Measurements from ENCODE around the gene FBN1.

Gene FBN1

DNA sequence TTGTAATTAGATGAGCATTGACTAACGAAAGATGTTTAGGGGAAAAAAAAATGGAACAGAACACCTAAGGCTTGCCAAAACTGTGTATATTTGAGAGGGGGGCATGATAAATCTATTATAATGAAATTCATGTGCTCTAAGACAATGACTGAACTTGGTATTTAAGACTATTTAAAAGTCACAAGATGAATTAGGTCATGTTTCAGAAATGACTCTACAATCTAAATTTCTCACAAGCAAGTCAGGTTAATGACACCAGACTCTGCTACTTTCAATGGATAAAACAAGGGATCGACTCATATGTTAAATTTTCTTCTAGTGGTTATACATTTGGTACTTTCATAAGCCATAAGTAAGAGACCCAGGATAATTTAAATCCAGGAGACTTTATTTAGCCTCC is 235.9 kb downstream of the FBN1 start:
- DNase-seq (ENCODE audit: low spot score), result no peak
- H3K27ac Mint-ChIP-seq, result no peak overlapping the region
- no peaks in the 10 kb centered on the region for H3K9me3 Mint-ChIP-seq
- no peak overlapping the region for H3K4me3 Mint-ChIP-seq
- H3K27me3 Mint-ChIP-seq (ENCODE audit: low read depth), result no peaks in the 10 kb centered on the region
- H3K4me1 Mint-ChIP-seq (ENCODE audit: low read depth), result no peaks in the 10 kb centered on the region
- no peaks in the 10 kb centered on the region for H3K36me3 Mint-ChIP-seq (ENCODE audit: low read depth)

DNA sequence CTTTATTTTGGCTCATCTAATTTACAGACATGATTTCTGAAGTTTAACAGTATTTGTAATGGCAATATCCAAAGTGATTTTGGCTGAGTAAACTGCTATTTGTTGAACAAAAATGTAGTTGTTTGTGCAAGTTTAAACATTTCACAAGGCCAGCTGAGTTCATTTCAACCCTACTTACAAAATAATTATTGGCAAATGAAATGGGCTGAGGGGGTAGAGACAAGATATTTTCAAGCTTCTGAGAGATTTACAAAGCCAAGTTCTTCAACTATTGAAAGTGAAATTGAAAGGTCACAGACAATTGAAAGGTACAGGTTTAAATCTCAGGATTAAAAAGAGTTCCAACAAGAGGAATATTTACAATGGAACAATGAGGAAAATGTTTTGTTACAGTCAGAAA is 237.2 kb downstream of the FBN1 start:
- no peaks in the 10 kb centered on the region for H3K9me3 Mint-ChIP-seq
- no peak overlapping the region for H3K4me3 Mint-ChIP-seq
- H3K27me3 Mint-ChIP-seq (ENCODE audit: low read depth), result no peaks in the 10 kb centered on the region
- no peak overlapping the region for H3K27ac Mint-ChIP-seq
- no peak for DNase-seq (ENCODE audit: low spot score)
- H3K36me3 Mint-ChIP-seq (ENCODE audit: low read depth), result no peaks in the 10 kb centered on the region
- H3K4me1 Mint-ChIP-seq (ENCODE audit: low read depth), result no peaks in the 10 kb centered on the region

DNA sequence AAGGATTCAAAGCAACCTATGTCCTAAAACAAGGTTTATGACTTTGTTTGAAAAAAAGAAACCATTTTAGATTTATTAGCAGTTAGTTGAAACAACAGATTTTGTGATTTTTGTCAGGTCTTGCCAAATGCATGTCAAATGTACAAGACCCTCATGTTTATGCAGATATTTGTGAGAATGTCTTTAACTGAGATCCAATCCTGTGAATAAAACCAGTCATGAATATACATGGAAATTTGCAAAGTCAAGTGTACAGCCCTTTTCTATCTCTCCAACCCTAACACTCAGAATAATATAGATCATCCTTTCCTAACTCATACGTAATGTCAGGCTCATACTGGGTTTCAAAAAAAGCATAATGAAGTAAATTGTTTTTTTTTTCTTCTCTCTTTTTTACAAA is 237.9 kb downstream of the FBN1 start:
- no peak overlapping the region for H3K4me3 Mint-ChIP-seq
- no peaks in the 10 kb centered on the region for H3K27me3 Mint-ChIP-seq (ENCODE audit: low read depth)
- no peak for DNase-seq (ENCODE audit: low spot score)
- H3K27ac Mint-ChIP-seq, result no peak overlapping the region
- H3K4me1 Mint-ChIP-seq (ENCODE audit: low read depth), result no peaks in the 10 kb centered on the region
- H3K9me3 Mint-ChIP-seq, result no peaks in the 10 kb centered on the region
- no peaks in the 10 kb centered on the region for H3K36me3 Mint-ChIP-seq (ENCODE audit: low read depth)

DNA sequence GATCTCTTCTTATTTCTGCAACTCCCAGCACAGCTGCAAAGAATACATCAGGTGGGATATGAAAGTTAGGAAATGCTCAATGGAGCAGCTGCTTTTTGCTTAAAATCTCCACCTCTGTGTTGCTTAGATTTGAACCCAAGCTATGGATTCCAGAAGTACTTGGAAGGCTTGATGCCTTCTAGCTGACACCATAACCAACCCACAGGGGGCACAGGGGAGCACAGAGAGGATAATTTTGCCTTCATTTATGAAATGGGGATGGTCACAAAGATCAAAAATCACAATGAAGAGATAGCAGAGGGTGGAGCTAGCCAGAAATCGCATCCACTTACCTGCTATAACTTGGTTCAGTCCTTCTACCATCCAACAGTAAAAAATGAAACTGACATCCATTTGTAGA is 238.6 kb downstream of the FBN1 start:
- DNase-seq (ENCODE audit: low spot score), result no peak
- Mint-ChIP-seq H3K9me3 (no peaks in the 10 kb centered on the region), H3K4me1 (ENCODE audit: low read depth) (no peaks in the 10 kb centered on the region), H3K27ac (no peak overlapping the region), H3K27me3 (ENCODE audit: low read depth) (no peaks in the 10 kb centered on the region), H3K36me3 (ENCODE audit: low read depth) (no peaks in the 10 kb centered on the region), H3K4me3 (no peak overlapping the region)

DNA sequence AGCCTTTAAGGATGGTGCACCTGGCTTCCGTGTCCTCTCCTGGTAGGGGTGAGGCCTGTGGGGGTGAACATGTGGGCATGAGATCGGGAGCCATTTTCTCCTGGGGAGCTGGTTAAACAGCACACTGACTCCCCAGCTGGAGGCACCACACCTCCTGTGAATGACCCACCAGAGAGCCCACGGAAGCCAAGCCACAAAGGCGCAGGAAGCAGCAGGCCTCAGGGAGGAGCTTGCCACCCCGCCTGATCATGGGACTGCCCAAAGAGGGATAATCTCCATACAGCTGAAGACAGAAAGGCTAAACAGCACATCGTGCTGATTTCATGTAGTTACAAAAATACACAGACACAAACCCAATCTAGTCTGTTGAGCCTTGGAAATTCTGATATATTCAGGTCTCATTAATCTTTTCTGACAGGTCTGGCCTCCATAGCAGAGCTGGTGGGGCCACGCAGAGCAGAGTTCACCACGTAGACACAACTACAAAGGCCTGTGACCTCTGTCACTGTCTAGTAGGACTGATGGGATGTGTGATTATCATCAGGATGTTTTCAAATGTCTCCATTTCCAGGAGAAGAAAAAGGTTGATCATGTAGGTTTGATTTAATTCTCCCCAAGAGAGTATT is 239.1 kb downstream of the FBN1 start:
- no peaks in the 10 kb centered on the region for H3K36me3 Mint-ChIP-seq (ENCODE audit: low read depth)
- H3K27ac Mint-ChIP-seq, result no peak overlapping the region
- no peaks in the 10 kb centered on the region for H3K27me3 Mint-ChIP-seq (ENCODE audit: low read depth)
- H3K4me1 Mint-ChIP-seq (ENCODE audit: low read depth), result no peaks in the 10 kb centered on the region
- no peaks in the 10 kb centered on the region for H3K9me3 Mint-ChIP-seq
- DNase-seq (ENCODE audit: low spot score), result no peak
- H3K4me3 Mint-ChIP-seq, result no peak overlapping the region

DNA sequence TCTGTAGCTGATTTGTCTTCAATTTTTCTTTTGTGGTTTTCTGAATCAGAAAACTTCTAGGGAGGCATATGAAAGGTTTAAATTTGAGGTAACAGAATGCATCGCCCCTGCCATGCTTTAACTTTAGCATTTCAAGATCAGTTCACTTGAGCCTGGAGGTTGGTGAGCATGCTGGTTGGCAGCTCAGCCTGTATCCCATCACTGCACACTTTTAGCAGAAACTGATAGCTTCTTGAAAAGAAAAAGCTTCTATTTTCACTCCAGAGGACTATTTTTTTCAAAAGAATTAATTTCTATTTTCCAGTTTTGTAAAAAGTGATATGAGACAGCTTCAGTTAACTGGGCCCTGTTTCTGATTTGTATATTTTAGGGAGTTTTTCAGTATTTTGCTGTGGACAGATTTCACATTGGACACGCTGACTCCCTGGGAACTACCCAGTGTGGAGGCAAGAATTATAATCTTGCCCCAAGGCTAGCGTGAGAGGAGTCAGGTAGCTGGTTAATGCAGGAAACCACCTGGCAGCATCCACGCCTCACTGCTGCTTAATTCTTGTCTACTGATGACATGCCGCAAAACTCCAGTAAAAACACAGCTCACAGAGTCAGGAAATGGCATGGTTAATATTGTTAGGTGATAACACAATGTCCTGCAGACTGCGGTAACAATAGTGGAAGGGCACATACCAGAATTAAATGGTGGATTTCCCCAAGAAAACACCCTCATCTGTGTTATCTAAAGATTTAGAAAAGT is 242.9 kb downstream of the FBN1 start:
- Mint-ChIP-seq H3K27ac (no peak overlapping the region), H3K36me3 (ENCODE audit: low read depth) (no peaks in the 10 kb centered on the region), H3K27me3 (ENCODE audit: low read depth) (no peaks in the 10 kb centered on the region), H3K4me3 (no peak overlapping the region), H3K9me3 (no peaks in the 10 kb centered on the region), H3K4me1 (ENCODE audit: low read depth) (no peaks in the 10 kb centered on the region)
- no peak for DNase-seq (ENCODE audit: low spot score)

DNA sequence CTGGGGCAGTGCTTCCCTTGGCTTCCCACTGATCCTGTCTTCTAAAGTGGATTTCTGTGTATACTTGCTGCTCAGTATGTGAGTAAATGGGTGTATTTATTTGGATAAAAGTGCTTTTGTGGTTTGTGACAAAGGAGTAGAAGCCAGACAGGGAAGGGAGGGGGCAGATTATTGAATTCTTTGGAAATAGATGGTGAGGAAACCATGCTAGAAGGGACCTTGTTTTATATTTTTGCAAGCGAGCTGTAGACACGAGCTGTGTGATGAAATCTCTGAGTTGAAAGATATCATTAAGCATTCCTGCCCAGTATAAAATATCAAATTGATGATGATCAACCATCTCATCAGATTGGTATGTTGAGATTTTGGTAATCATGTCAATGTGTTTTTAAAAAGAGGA is 245.4 kb downstream of the FBN1 start:
- H3K27me3 Mint-ChIP-seq (ENCODE audit: low read depth), result no peaks in the 10 kb centered on the region
- H3K4me1 Mint-ChIP-seq (ENCODE audit: low read depth), result no peaks in the 10 kb centered on the region
- no peak overlapping the region for H3K4me3 Mint-ChIP-seq
- H3K36me3 Mint-ChIP-seq (ENCODE audit: low read depth), result no peaks in the 10 kb centered on the region
- H3K27ac Mint-ChIP-seq, result no peak overlapping the region
- no peak for DNase-seq (ENCODE audit: low spot score)
- no peaks in the 10 kb centered on the region for H3K9me3 Mint-ChIP-seq

DNA sequence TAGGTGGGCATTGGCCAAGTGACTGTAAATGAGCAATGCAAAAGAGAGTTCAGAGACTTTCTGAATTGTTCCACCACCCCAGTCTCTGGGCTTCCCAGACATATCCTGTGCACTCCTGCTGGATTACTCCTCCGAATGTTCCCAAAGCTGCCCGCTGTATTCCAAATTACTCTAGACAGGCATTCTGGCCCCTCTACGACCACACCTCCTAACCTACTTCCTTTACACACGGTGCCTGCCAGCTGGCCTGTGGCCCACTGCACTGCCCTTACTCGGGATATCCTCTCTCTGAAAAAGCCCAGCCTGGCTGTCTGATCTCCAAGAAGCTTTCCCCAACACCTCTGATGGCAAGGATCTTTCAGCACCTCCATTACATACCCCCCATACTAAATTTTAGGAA is 247.7 kb downstream of the FBN1 start:
- H3K9me3 Mint-ChIP-seq, result no peaks in the 10 kb centered on the region

DNA sequence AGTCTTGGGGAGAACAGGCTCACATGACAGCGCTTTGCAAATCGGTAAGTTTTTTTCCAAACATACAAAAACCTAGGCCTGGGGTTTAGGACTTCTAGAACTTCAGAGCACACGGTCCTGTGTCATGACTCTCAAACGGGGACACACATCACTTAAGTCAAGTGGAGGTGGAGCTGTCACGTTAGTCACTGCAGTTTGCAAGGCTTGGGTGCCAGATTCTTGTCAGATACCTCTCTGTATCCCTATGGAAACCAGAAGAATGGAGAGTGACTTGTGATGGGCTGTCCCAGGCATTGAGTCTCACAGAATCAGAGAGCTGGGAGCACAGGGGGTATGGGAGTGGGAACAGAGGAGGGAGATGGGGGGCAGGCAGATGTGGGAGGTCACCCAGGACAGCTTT is 249.5 kb downstream of the FBN1 start:
- no peak overlapping the region for H3K4me3 Mint-ChIP-seq
- no peaks in the 10 kb centered on the region for H3K27me3 Mint-ChIP-seq (ENCODE audit: low read depth)
- H3K9me3 Mint-ChIP-seq, result no peaks in the 10 kb centered on the region
- H3K27ac Mint-ChIP-seq, result no peak overlapping the region
- no peak for DNase-seq (ENCODE audit: low spot score)
- H3K4me1 Mint-ChIP-seq (ENCODE audit: low read depth), result no peaks in the 10 kb centered on the region
- H3K36me3 Mint-ChIP-seq (ENCODE audit: low read depth), result no peaks in the 10 kb centered on the region

More for the DNA sequence above, 247.7 kb downstream of the FBN1 start:
- DNase-seq (ENCODE audit: low spot score), result no peak
- H3K4me3 Mint-ChIP-seq, result no peak overlapping the region
- H3K27me3 Mint-ChIP-seq (ENCODE audit: low read depth), result no peaks in the 10 kb centered on the region
- no peaks in the 10 kb centered on the region for H3K36me3 Mint-ChIP-seq (ENCODE audit: low read depth)
- H3K27ac Mint-ChIP-seq, result no peak overlapping the region
- H3K4me1 Mint-ChIP-seq (ENCODE audit: low read depth), result no peaks in the 10 kb centered on the region

DNA sequence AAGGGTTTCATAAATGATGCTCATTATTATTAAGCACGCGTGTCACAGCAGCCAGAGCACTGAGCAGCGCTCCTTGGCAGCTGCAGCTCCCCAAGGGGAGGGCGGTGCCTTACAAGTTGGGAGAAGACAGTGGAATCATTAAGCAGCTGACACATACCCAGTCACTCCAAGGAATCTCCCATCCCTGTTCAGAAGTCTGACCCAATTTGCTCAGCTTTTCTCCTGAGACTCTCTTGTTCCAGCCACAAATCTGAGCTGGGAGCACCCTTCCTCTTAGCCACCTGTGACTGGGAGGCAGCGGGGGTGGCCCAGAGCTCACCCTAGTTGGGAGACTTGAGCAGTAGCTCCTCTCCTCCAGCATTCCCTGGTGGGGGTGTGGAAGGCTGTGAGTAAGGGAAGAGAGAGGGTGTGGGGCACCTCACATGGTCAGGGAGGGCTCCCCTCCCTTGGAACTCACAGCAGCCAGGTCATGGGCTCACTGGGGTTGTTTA is 249.9 kb downstream of the FBN1 start:
- no peaks in the 10 kb centered on the region for H3K36me3 Mint-ChIP-seq (ENCODE audit: low read depth)
- DNase-seq (ENCODE audit: low spot score), result no peak
- no peaks in the 10 kb centered on the region for H3K27me3 Mint-ChIP-seq (ENCODE audit: low read depth)
- no peaks in the 10 kb centered on the region for H3K9me3 Mint-ChIP-seq
- no peak overlapping the region for H3K4me3 Mint-ChIP-seq
- no peak overlapping the region for H3K27ac Mint-ChIP-seq
- H3K4me1 Mint-ChIP-seq (ENCODE audit: low read depth), result no peaks in the 10 kb centered on the region

DNA sequence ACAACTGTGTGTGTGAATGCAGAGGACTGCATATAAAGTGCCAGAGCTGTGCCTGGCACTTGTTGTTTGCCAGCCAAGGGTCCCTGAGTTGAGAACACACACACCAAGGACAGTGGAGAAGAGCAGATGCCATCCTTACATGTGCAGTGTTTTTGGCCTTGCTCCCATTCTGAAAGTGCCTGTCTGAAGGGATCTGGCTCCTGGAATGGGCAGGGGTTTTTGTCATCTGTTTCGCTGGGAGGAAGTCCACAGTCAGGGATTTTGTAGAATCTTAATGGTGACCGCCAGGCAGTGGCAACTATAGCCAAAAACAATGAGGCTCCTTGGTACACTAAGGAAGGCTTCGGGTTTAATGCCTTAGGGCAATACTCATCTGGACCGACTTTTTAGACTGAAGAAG is 250.5 kb downstream of the FBN1 start:
- no peaks in the 10 kb centered on the region for H3K36me3 Mint-ChIP-seq (ENCODE audit: low read depth)
- H3K4me1 Mint-ChIP-seq (ENCODE audit: low read depth), result no peaks in the 10 kb centered on the region
- DNase-seq (ENCODE audit: low spot score), result no peak
- no peak overlapping the region for H3K4me3 Mint-ChIP-seq
- H3K27ac Mint-ChIP-seq, result no peak overlapping the region
- no peaks in the 10 kb centered on the region for H3K27me3 Mint-ChIP-seq (ENCODE audit: low read depth)
- H3K9me3 Mint-ChIP-seq, result no peaks in the 10 kb centered on the region

DNA sequence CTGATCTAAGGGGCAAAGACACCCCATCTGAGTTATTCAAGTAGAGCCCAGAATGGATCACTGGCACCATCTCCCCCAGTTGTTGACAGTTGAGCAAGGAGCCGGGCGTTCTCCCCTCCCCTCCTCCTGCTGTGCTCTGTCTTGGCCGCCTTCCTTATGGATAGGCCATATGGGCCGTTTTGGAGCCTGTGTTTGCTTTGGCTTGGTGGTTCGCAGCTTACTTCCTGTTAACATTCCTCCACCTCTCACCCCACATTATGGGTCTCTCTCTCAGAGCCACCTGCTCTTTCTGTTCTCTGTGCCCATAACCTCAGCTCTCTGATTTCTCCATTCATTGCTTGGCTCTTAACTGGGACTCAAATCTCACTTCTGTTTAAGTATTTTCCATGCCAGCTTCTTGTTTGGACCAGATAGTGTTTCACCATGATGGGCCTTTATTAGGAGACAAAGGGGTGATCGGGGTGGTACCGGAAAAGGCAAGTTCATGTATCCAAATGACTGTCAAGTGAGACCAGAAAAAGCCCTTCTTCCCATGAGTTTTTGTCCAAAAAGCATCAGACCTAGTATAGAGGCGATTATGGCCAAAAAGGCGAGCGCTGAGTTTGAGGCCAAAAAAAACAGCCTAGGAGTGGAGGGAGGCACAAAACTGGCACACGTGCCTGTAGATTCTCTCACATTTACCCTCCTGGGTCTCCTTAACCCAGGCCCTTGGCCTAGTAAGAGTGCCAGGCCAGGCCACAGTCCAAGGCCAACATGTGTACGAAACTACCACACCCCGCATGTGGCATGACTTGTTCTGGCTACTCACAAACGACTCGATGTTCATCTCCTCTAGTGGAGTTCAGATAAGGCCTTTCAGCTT is 251.6 kb downstream of the FBN1 start:
- Mint-ChIP-seq H3K4me1 (ENCODE audit: low read depth) (no peaks in the 10 kb centered on the region), H3K9me3 (no peaks in the 10 kb centered on the region), H3K27me3 (ENCODE audit: low read depth) (peaks cover 3% of the 10 kb centered on the region), H3K36me3 (ENCODE audit: low read depth) (no peaks in the 10 kb centered on the region), H3K4me3 (no peak overlapping the region), H3K27ac (no peak overlapping the region)
- no peak for DNase-seq (ENCODE audit: low spot score)

DNA sequence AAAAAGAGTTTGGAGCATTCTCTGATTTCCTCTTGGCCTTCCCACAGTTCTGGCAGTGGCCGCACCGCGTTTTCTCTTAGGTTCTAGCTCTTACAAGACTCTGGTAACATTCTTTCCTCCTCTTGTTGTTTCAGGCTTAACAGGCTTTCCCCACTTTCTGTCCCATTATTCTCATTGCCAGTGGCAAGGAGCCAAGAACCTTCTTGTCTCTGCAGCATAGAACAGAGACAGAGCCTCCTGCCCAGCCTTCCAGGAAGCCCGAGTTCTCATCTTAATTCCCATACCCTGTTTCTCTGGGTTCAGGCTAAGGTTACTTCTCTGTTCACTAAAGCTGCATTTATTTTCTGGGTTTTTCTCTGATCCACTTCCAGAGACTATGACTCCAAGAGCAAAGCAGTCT is 253.2 kb downstream of the FBN1 start:
- Mint-ChIP-seq H3K27me3 (ENCODE audit: low read depth) (peaks cover 6% of the 10 kb centered on the region), H3K4me1 (ENCODE audit: low read depth) (no peaks in the 10 kb centered on the region), H3K27ac (no peak overlapping the region), H3K9me3 (no peaks in the 10 kb centered on the region), H3K36me3 (ENCODE audit: low read depth) (no peaks in the 10 kb centered on the region), H3K4me3 (no peak overlapping the region)
- no peak for DNase-seq (ENCODE audit: low spot score)

DNA sequence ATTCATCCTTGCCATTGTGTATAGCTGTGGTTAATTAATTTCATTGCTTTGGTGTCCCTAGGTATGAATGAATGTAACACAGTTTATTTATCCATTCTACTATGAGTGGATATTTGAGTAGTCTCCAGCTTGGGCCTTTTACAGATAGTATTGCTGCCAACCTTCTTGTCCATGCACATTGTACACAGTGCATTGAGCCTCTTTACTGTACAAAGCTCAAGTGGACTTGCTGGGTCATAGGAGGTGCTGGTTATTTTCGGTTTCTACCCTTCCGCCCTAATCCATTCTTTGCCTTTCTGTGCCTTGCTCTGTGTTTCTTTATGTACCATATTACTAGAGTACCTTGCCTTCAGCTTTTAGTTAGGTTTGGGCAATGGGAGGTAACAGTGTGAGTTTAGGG is 253.6 kb downstream of the FBN1 start:
- no peak overlapping the region for H3K4me3 Mint-ChIP-seq
- H3K36me3 Mint-ChIP-seq (ENCODE audit: low read depth), result no peaks in the 10 kb centered on the region
- peaks cover 6% of the 10 kb centered on the region for H3K27me3 Mint-ChIP-seq (ENCODE audit: low read depth)
- H3K4me1 Mint-ChIP-seq (ENCODE audit: low read depth), result no peaks in the 10 kb centered on the region
- no peak for DNase-seq (ENCODE audit: low spot score)
- no peak overlapping the region for H3K27ac Mint-ChIP-seq
- H3K9me3 Mint-ChIP-seq, result no peaks in the 10 kb centered on the region
